ENCODE results near the gene PODXL. TPM values are rescaled to one million over a fixed set of nuclear protein-coding genes. Genes with fewer than 3 reads are reported as not detected.
"Not testable (repeated sequence)": the region's sequence is repeated elsewhere in the genome, so short reads cannot be mapped to it uniquely, and the experiment has no call there.

Gene PODXL
- total RNA-seq, 1 experiment from 2014 or later: 32.3 TPM

- ATAC-seq (no peak), DNase-seq (ENCODE audit: low read depth, low spot score) (no peak)
- in situ Hi-C loops (cut with HindIII; ENCODE audit: low pct_unique_long_range_greater_than_20kb, low sequenced_read_pairs): no loop called here
- Histone ChIP-seq H3K36me3 (ENCODE audit: control insufficient read depth, insufficient read depth, low read length) (no peaks in the 10 kb centered on the region), H3K9me3 (ENCODE audit: control insufficient read depth, insufficient read depth, low read depth, low read length) (no peaks in the 10 kb centered on the region), H3K27me3 (ENCODE audit: control insufficient read depth, insufficient read depth, low read length) (no peaks in the 10 kb centered on the region), H3K27ac (ENCODE audit: low read length) (no peak overlapping the region), H3K4me1 (ENCODE audit: control insufficient read depth, insufficient read depth, low read length) (no peaks in the 10 kb centered on the region; the same call in 1 of the 2 replicates), H3K4me3 (ENCODE audit: low read depth in 2 of 2, low read length in 2 of 2) (no peak overlapping the region)
- TF ChIP-seq SIN3A (IDR thresholded peaks at IDR 0.05; ENCODE audit: borderline replicate concordance, insufficient read depth, low read depth, low read length) (no peak), REST (IDR thresholded peaks at IDR 0.05; ENCODE audit: insufficient read depth in 1 of 2, low read depth in 2 of 2, low read length in 1 of 2) (no peak), POLR2AphosphoS5 (IDR thresholded peaks at IDR 0.05; ENCODE audit: low read depth, low read length) (no peak), TCF7L2 (IDR thresholded peaks at IDR 0.05; ENCODE audit: low read depth, low read length) (no peak)
- ChIA-PET CTCF (no interaction called here), POLR2A (no interaction called here)
- intact Hi-C loops (cut with micrococcal nuclease; ENCODE audit: unreplicated experiment): no loop called here
- BruUV-seq (replicated peaks): no TSS peak
Measured at GRCh38 chr7:131505636-131506557, 50.5 kb downstream of the PODXL start.

GRCh38 chr7:131505037-131505620 lies 51.3 kb downstream of the PODXL start:
- H3K4me3 ChIP-seq (ENCODE audit: low read depth in 2 of 2, low read length in 2 of 2); H3K27me3 ChIP-seq (ENCODE audit: control insufficient read depth, insufficient read depth, low read length); ATAC-seq; BruUV-seq (replicated peaks); H3K4me1 ChIP-seq (ENCODE audit: control insufficient read depth, insufficient read depth, low read length); DNase-seq (ENCODE audit: low read depth, low spot score); POLR2A ChIA-PET; intact Hi-C loops (cut with micrococcal nuclease; ENCODE audit: unreplicated experiment); in situ Hi-C loops (cut with HindIII; ENCODE audit: low pct_unique_long_range_greater_than_20kb, low sequenced_read_pairs); CTCF ChIA-PET; H3K36me3 ChIP-seq (ENCODE audit: control insufficient read depth, insufficient read depth, low read length); H3K9me3 ChIP-seq (ENCODE audit: control insufficient read depth, insufficient read depth, low read depth, low read length); H3K27ac ChIP-seq (ENCODE audit: low read length): not testable (repeated sequence)

- in situ Hi-C loops (cut with HindIII; ENCODE audit: low pct_unique_long_range_greater_than_20kb, low sequenced_read_pairs): no loop called here
- ChIA-PET POLR2A (no interaction called here), CTCF (interaction anchor here (0.7 kb wide), 1 partner anchor 128 kb away, joined by 3 read pairs; no protein-coding TSS in a partner anchor)
- DNase-seq (ENCODE audit: low read depth, low spot score) (no peak), ATAC-seq (no peak)
- intact Hi-C loops (cut with micrococcal nuclease; ENCODE audit: unreplicated experiment): no loop called here
- Histone ChIP-seq H3K27me3 (ENCODE audit: control insufficient read depth, insufficient read depth, low read length) (no peaks in the 10 kb centered on the region), H3K27ac (ENCODE audit: low read length) (no peak overlapping the region), H3K4me3 (ENCODE audit: low read depth in 2 of 2, low read length in 2 of 2) (no peak overlapping the region), H3K9me3 (ENCODE audit: control insufficient read depth, insufficient read depth, low read depth, low read length) (no peaks in the 10 kb centered on the region), H3K36me3 (ENCODE audit: control insufficient read depth, insufficient read depth, low read length) (no peaks in the 10 kb centered on the region), H3K4me1 (ENCODE audit: control insufficient read depth, insufficient read depth, low read length) (no peaks in the 10 kb centered on the region; the same call in 1 of the 2 replicates)
- TF ChIP-seq TCF7L2 (IDR thresholded peaks at IDR 0.05; ENCODE audit: low read depth, low read length): no peak
- no peak for TF ChIP-seq SIN3A (IDR thresholded peaks at IDR 0.05; ENCODE audit: borderline replicate concordance, insufficient read depth, low read depth, low read length)
- no peak for TF ChIP-seq POLR2AphosphoS5 (IDR thresholded peaks at IDR 0.05; ENCODE audit: low read depth, low read length)
- TF ChIP-seq REST (IDR thresholded peaks at IDR 0.05; ENCODE audit: insufficient read depth in 1 of 2, low read depth in 2 of 2, low read length in 1 of 2): no peak
- TF ChIP-seq CTCF (IDR thresholded peaks at IDR 0.05): no peak
- no TSS peak for BruUV-seq (replicated peaks)
Measured at GRCh38 chr7:131504157-131504899, 52.1 kb downstream of the PODXL start.
